Ascending aorta (tissue), 2 donors: ENCODE data around the gene IL36A. TPM values are rescaled to one million over a fixed set of nuclear protein-coding genes. Genes with fewer than 3 reads are reported as not detected.

Experiments
- DNase-seq, 2 donors: peaks; one replicate each; pipeline ENCODE4 v3.0.0-alpha.2; 2019; ENCODE audit warnings: low spot score in 2 of 2
- H3K27ac ChIP-seq, 2 donors: fragments of 200-600 bp; sonication (generic); one replicate each; pipeline ENCODE4 v1.5.1; 2016 to 2017; ENCODE audit warnings: mild to moderate bottlenecking in 1 of 2
- H3K27me3 ChIP-seq: fragments of 200-600 bp; sonication (generic); one replicate; pipeline ENCODE4 v1.5.1; 2017
- H3K36me3 ChIP-seq, 2 donors: fragments of 200-600 bp; sonication (generic); one replicate each; pipeline ENCODE4 v1.5.1; 2016
- H3K4me1 ChIP-seq, 2 donors: fragments of 200-600 bp; sonication (generic); one replicate each; pipeline ENCODE4 v1.5.1; 2016 to 2017; ENCODE audit warnings: mild to moderate bottlenecking in 1 of 2
- H3K4me3 ChIP-seq, 2 donors: fragments of 200-600 bp; sonication (generic); one replicate each; pipeline ENCODE4 v1.5.1; 2016 to 2017; ENCODE audit warnings: mild to moderate bottlenecking in 1 of 2
- H3K9me3 ChIP-seq, 2 donors: fragments of 200-600 bp; sonication (generic); one replicate each; pipeline ENCODE4 v1.5.1; 2016
- CTCF ChIP-seq, 3 experiments: fragments of 200-600 bp in 2 of 3; fragments of 450-650 bp in 1 of 3; sonication (generic) in 2 of 3; IDR thresholded peaks; one replicate each; pipeline ENCODE4 v1.5.1; 2016 to 2019; ENCODE audit warnings: antibody characterized with exemption in 3 of 3, mild to moderate bottlenecking in 1 of 3, moderate library complexity in 1 of 3
- intact Hi-C: fragments of 100-400 bp; cut with DNase I; formaldehyde crosslinking; loops from one replicate; pipeline ENCODE4 v1.15.1; 2023
- total RNA-seq: library from RNA; depleted of rRNA; stranded (reverse); fragments of >200 nt; gene quantifications from one replicate; pipeline ENCODE4 v1.1.0, GENCODE V29; 2016

IL36A gene
- total RNA-seq, 1 donor from 2014 or later = not detected

GRCh38 chr2:113009622-113010021 lies 4.4 kb downstream of the IL36A start:
- no peaks in the 10 kb centered on the region for H3K36me3 ChIP-seq
- intact Hi-C loops = no loop called here
- H3K27ac ChIP-seq = no peak overlapping the region
- H3K9me3 ChIP-seq = no peaks in the 10 kb centered on the region
- no peak overlapping the region for H3K4me3 ChIP-seq
- DNase-seq = no peak
- no peak for TF ChIP-seq CTCF (IDR thresholded peaks at IDR 0.05)
- H3K4me1 ChIP-seq = no peaks in the 10 kb centered on the region
- H3K27me3 ChIP-seq = no peaks in the 10 kb centered on the region

GRCh38 chr2:113010088-113010487 lies 4.8 kb downstream of the IL36A start:
- H3K9me3 ChIP-seq = no peaks in the 10 kb centered on the region
- no peak overlapping the region for H3K27ac ChIP-seq
- no peaks in the 10 kb centered on the region for H3K27me3 ChIP-seq
- no peaks in the 10 kb centered on the region for H3K36me3 ChIP-seq
- H3K4me3 ChIP-seq = no peak overlapping the region
- TF ChIP-seq CTCF (IDR thresholded peaks at IDR 0.05) = no peak
- intact Hi-C loops = no loop called here
- no peaks in the 10 kb centered on the region for H3K4me1 ChIP-seq
- DNase-seq = no peak

GRCh38 chr2:113011108-113011507 lies 5.8 kb downstream of the IL36A start:
- no peaks in the 10 kb centered on the region for H3K27me3 ChIP-seq
- H3K36me3 ChIP-seq = no peaks in the 10 kb centered on the region
- intact Hi-C loops = no loop called here
- no peak for TF ChIP-seq CTCF (IDR thresholded peaks at IDR 0.05)
- no peak overlapping the region for H3K27ac ChIP-seq
- no peaks in the 10 kb centered on the region for H3K4me1 ChIP-seq
- H3K4me3 ChIP-seq = no peak overlapping the region
- no peaks in the 10 kb centered on the region for H3K9me3 ChIP-seq
- DNase-seq = no peak

- Histone ChIP-seq H3K27me3 (no peaks in the 10 kb centered on the region), H3K4me3 (no peak overlapping the region), H3K36me3 (no peaks in the 10 kb centered on the region), H3K9me3 (no peaks in the 10 kb centered on the region), H3K4me1 (no peaks in the 10 kb centered on the region), H3K27ac (no peak overlapping the region)
- intact Hi-C loops = no loop called here
- DNase-seq = no peak
- no peak for TF ChIP-seq CTCF (IDR thresholded peaks at IDR 0.05)
These were observed 7.4 kb downstream of the IL36A start for GRCh38 chr2:113012436-113013335.

- no peak overlapping the region for H3K4me3 ChIP-seq
- no peaks in the 10 kb centered on the region for H3K27me3 ChIP-seq
- H3K4me1 ChIP-seq = no peaks in the 10 kb centered on the region
- TF ChIP-seq CTCF (IDR thresholded peaks at IDR 0.05) = no peak
- no peak overlapping the region for H3K27ac ChIP-seq
- intact Hi-C loops = no loop called here
- DNase-seq = no peak
- H3K36me3 ChIP-seq = no peaks in the 10 kb centered on the region
- H3K9me3 ChIP-seq = no peaks in the 10 kb centered on the region
These were observed 8.0 kb downstream of the IL36A start for GRCh38 chr2:113013336-113013661.
